ENCODE data around the gene MEF2C.

Gene MEF2C

DNA sequence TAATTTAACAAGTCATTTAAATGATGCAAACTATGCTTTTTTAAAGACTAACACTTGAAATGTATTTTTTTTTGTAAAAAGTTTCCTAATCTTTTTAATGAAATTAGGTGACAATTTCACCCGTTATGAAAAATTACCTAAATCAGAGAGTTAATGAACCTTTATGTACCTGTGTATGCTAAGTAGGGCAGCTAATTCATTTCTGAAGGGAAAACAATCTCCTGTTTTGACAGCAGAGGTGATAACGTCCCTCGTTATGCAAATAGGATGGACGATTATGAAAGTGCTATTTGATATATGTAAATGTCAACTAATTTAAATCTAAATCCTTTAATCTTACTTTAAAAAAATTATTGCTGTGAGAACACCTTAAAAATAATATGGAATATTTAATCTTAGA is 58.8 kb downstream of the MEF2C start:
- Histone ChIP-seq H3K9me3 (ENCODE audit: control insufficient read depth, insufficient read depth, low read length) (no peaks in the 10 kb centered on the region), H3K4me3 (ENCODE audit: low read depth, low read length) (no peak overlapping the region), H3K36me3 (ENCODE audit: control insufficient read depth, insufficient read depth, low read length) (no peaks in the 10 kb centered on the region), H3K9ac (ENCODE audit: low read depth, low read length) (no peak overlapping the region), H3K27me3 (ENCODE audit: control insufficient read depth, insufficient read depth, low read length) (no peaks in the 10 kb centered on the region), H3K4me1 (ENCODE audit: control insufficient read depth, insufficient read depth, low read length) (peaks cover 7% of the 10 kb centered on the region)

- H3K36me3 ChIP-seq (ENCODE audit: control insufficient read depth, insufficient read depth, low read length): no peaks in the 10 kb centered on the region
- H3K9ac ChIP-seq (ENCODE audit: low read depth, low read length): no peak overlapping the region
- peaks cover 7% of the 10 kb centered on the region for H3K4me1 ChIP-seq (ENCODE audit: control insufficient read depth, insufficient read depth, low read length)
- H3K4me3 ChIP-seq (ENCODE audit: low read depth, low read length): no peak overlapping the region
- no peaks in the 10 kb centered on the region for H3K9me3 ChIP-seq (ENCODE audit: control insufficient read depth, insufficient read depth, low read length)
- no peaks in the 10 kb centered on the region for H3K27me3 ChIP-seq (ENCODE audit: control insufficient read depth, insufficient read depth, low read length)
These were observed 59.8 kb downstream of the MEF2C start for GRCh38 chr5:88823201-88823600.

DNA sequence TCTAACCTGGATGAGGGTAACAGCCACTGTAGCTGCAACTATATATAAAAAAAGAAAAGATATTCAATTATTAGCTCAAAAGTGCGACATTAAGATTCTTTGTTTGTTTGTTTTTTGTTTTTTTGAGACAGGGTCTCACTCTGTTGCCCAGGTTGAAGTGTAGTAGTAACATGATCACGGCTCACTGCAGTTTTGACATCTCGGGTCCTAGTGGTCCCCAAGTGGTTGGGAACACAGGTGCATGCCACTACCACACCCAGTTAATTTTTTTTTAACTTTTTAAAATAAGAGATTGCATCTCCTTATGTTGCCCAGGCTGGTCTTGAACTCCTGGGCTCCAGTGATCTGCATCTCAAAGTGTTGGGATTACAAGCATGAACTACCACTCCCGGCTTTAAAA is 61.8 kb downstream of the MEF2C start:
- H3K27me3 ChIP-seq (ENCODE audit: control insufficient read depth, insufficient read depth, low read length): no peaks in the 10 kb centered on the region
- no peak overlapping the region for H3K9ac ChIP-seq (ENCODE audit: low read depth, low read length)
- H3K4me1 ChIP-seq (ENCODE audit: control insufficient read depth, insufficient read depth, low read length): no peaks in the 10 kb centered on the region
- H3K9me3 ChIP-seq (ENCODE audit: control insufficient read depth, insufficient read depth, low read length): no peaks in the 10 kb centered on the region
- no peak overlapping the region for H3K4me3 ChIP-seq (ENCODE audit: low read depth, low read length)
- H3K36me3 ChIP-seq (ENCODE audit: control insufficient read depth, insufficient read depth, low read length): no peaks in the 10 kb centered on the region

GRCh38 chr5:88820581-88820980 is 62.4 kb downstream of the MEF2C start:
- Histone ChIP-seq H3K4me1 (ENCODE audit: control insufficient read depth, insufficient read depth, low read length) (no peaks in the 10 kb centered on the region), H3K27me3 (ENCODE audit: control insufficient read depth, insufficient read depth, low read length) (no peaks in the 10 kb centered on the region), H3K9me3 (ENCODE audit: control insufficient read depth, insufficient read depth, low read length) (no peaks in the 10 kb centered on the region), H3K4me3 (ENCODE audit: low read depth, low read length) (no peak overlapping the region), H3K9ac (ENCODE audit: low read depth, low read length) (no peak overlapping the region), H3K36me3 (ENCODE audit: control insufficient read depth, insufficient read depth, low read length) (no peaks in the 10 kb centered on the region)

- Histone ChIP-seq H3K4me1 (ENCODE audit: control insufficient read depth, insufficient read depth, low read length) (peaks cover 6% of the 10 kb centered on the region), H3K4me3 (ENCODE audit: low read depth, low read length) (no peak overlapping the region), H3K36me3 (ENCODE audit: control insufficient read depth, insufficient read depth, low read length) (no peaks in the 10 kb centered on the region), H3K27me3 (ENCODE audit: control insufficient read depth, insufficient read depth, low read length) (no peaks in the 10 kb centered on the region), H3K9me3 (ENCODE audit: control insufficient read depth, insufficient read depth, low read length) (no peaks in the 10 kb centered on the region), H3K9ac (ENCODE audit: low read depth, low read length) (no peak overlapping the region)
These were observed 63.5 kb downstream of the MEF2C start for GRCh38 chr5:88819301-88819999.

DNA sequence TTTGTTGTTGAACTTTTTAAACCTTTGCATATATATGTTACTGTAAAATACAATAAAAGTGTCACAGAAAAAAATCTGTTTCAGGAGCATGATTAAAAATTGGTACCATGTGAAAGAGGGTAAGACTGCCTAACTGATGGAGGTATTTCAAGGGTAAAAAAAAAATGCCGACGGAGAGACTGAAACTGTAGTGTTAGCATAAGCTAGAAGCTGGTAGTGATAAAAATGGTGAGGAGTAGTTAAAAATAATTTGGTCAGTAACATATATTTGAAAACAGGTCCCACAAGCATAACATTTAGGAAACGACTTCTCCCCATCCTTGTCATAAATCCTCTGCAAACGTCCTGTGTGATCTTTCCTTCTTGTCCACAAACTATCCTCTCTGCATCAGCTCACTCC is 64.7 kb downstream of the MEF2C start:
- no peaks in the 10 kb centered on the region for H3K9me3 ChIP-seq (ENCODE audit: control insufficient read depth, insufficient read depth, low read length)
- peaks cover 10% of the 10 kb centered on the region for H3K4me1 ChIP-seq (ENCODE audit: control insufficient read depth, insufficient read depth, low read length)
- H3K27me3 ChIP-seq (ENCODE audit: control insufficient read depth, insufficient read depth, low read length): no peaks in the 10 kb centered on the region
- no peaks in the 10 kb centered on the region for H3K36me3 ChIP-seq (ENCODE audit: control insufficient read depth, insufficient read depth, low read length)
- no peak overlapping the region for H3K4me3 ChIP-seq (ENCODE audit: low read depth, low read length)
- no peak overlapping the region for H3K9ac ChIP-seq (ENCODE audit: low read depth, low read length)

DNA sequence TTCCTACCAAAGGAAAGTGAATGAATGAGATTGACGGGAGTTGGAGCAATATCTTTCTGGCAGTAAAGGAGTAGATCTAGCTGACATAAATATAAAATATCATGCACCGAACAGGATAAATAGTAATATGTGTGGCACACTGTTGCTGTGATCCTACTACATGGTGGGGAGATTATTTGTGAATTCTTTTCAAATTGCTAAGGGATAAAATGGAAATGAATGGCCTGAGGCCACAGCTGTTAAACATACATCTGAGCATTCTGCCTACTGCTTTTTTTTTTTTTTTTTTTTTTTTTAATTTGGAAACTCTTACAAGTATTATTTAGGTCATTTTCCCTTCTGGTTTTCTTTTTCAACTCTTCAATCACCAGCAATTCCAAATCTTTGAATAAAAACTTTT is 66.8 kb downstream of the MEF2C start:
- Histone ChIP-seq H3K9ac (ENCODE audit: low read depth, low read length) (no peak overlapping the region), H3K9me3 (ENCODE audit: control insufficient read depth, insufficient read depth, low read length) (no peaks in the 10 kb centered on the region), H3K4me1 (ENCODE audit: control insufficient read depth, insufficient read depth, low read length) (peaks cover 10% of the 10 kb centered on the region), H3K36me3 (ENCODE audit: control insufficient read depth, insufficient read depth, low read length) (no peaks in the 10 kb centered on the region), H3K27me3 (ENCODE audit: control insufficient read depth, insufficient read depth, low read length) (no peaks in the 10 kb centered on the region), H3K4me3 (ENCODE audit: low read depth, low read length) (no peak overlapping the region)

- Histone ChIP-seq H3K36me3 (ENCODE audit: control insufficient read depth, insufficient read depth, low read length) (no peaks in the 10 kb centered on the region), H3K27me3 (ENCODE audit: control insufficient read depth, insufficient read depth, low read length) (no peaks in the 10 kb centered on the region), H3K9ac (ENCODE audit: low read depth, low read length) (no peak overlapping the region), H3K9me3 (ENCODE audit: control insufficient read depth, insufficient read depth, low read length) (no peaks in the 10 kb centered on the region), H3K4me1 (ENCODE audit: control insufficient read depth, insufficient read depth, low read length) (peaks cover 10% of the 10 kb centered on the region), H3K4me3 (ENCODE audit: low read depth, low read length) (no peak overlapping the region)
These were observed 67.8 kb downstream of the MEF2C start for GRCh38 chr5:88815050-88815789.

DNA sequence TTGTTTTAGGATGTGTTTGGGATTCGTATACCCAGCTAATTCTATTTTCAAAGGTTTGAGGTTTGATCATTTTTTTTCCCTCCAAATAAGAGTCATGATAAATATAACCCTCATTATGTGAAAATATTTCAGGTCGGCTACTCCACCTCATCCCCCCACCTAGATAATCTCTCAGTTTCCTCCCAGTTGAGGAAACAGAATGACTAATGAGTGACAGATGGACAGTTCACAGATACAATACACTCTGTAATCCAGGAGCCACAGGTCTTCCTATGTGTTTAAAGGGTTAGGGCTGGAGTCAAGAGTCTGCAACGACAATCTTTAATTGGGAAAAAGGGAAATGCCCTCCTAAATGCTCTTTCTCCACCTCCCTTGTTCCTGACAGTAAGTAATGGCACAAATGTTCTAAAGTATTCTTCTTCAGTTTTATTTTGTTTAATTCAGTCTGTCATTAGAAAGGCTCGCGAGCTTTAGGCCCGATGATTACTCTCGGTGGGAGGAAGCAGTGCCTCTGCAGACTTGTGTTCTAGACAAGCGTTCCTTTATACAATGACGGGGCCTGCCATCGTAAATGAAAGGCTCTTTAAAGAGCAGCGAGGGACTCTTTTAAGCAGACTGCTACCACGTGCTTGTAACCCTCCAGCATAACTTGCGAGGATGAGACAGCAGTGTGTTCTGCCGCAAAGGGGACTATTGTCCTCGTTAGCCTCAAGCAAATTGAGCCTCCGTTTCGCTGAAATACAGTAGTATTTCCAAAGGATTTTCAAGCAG is 69.0 kb downstream of the MEF2C start:
- H3K4me3 ChIP-seq (ENCODE audit: low read depth, low read length): no peak overlapping the region
- no peaks in the 10 kb centered on the region for H3K9me3 ChIP-seq (ENCODE audit: control insufficient read depth, insufficient read depth, low read length)
- no peaks in the 10 kb centered on the region for H3K27me3 ChIP-seq (ENCODE audit: control insufficient read depth, insufficient read depth, low read length)
- no peaks in the 10 kb centered on the region for H3K36me3 ChIP-seq (ENCODE audit: control insufficient read depth, insufficient read depth, low read length)
- H3K4me1 ChIP-seq (ENCODE audit: control insufficient read depth, insufficient read depth, low read length): peaks cover 10% of the 10 kb centered on the region
- no peak overlapping the region for H3K9ac ChIP-seq (ENCODE audit: low read depth, low read length)

DNA sequence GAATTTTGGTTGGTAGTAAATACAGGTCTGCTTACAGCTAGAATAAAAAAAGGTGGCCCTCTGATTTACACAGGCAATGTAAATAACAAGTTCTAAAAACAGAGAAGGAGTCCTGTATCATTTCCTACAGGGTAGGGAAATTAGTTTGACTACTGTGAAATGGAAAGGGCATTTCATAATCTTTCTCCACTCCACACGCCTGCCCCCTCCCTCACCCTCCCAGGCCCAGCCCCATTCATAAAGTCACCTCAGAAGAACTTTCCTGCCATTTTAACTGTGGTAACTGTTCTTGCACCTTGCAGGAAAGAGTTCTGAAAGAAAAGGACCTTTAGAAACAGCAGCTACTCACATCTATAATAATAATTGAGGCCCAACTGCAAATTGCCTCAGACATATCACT is 69.7 kb downstream of the MEF2C start:
- no peaks in the 10 kb centered on the region for H3K36me3 ChIP-seq (ENCODE audit: control insufficient read depth, insufficient read depth, low read length)
- H3K4me3 ChIP-seq (ENCODE audit: low read depth, low read length): no peak overlapping the region
- no peak overlapping the region for H3K9ac ChIP-seq (ENCODE audit: low read depth, low read length)
- H3K27me3 ChIP-seq (ENCODE audit: control insufficient read depth, insufficient read depth, low read length): no peaks in the 10 kb centered on the region
- no peaks in the 10 kb centered on the region for H3K9me3 ChIP-seq (ENCODE audit: control insufficient read depth, insufficient read depth, low read length)
- peaks cover 10% of the 10 kb centered on the region for H3K4me1 ChIP-seq (ENCODE audit: control insufficient read depth, insufficient read depth, low read length)

DNA sequence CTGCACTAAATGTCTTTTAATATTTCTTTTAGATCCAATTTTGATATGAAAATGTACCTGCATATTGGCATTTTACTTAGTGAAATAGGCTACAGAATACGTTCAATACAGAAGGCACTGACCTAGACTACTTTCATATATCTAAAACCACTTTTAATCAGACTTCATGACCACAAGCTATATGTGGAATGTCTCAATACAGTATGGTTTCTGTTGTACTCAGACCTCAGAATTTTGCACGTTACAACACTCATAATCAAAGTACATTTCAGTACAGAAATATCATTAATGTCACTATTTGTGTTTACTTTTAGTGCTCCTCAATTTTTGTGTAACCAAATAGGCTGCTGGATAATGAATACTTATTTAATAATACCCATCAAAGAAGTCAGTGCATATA is 74.8 kb downstream of the MEF2C start:
- Histone ChIP-seq H3K4me3 (ENCODE audit: low read depth, low read length) (no peak overlapping the region), H3K36me3 (ENCODE audit: control insufficient read depth, insufficient read depth, low read length) (no peaks in the 10 kb centered on the region), H3K9me3 (ENCODE audit: control insufficient read depth, insufficient read depth, low read length) (no peaks in the 10 kb centered on the region), H3K4me1 (ENCODE audit: control insufficient read depth, insufficient read depth, low read length) (no peaks in the 10 kb centered on the region), H3K27me3 (ENCODE audit: control insufficient read depth, insufficient read depth, low read length) (no peaks in the 10 kb centered on the region), H3K9ac (ENCODE audit: low read depth, low read length) (no peak overlapping the region)

DNA sequence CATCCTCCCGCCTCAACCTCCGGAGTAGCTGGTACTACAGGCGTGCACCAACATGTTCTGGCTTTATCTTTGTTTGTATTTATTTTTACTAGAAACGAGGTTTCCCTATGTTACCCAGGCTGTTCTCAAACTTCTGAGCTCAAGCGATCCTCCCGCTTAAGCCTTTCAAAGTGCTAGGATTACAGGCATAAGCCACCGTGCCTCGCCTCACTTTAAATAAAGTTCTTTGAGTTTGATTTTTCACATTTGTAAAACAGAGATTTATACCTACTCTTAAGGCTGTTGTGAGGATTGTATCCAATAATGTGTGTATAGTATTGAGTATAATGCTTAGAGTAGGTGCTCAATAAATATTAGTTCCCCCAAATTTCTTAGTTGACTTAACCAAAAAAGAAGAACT is 75.7 kb downstream of the MEF2C start:
- H3K9ac ChIP-seq (ENCODE audit: low read depth, low read length): no peak overlapping the region
- no peaks in the 10 kb centered on the region for H3K36me3 ChIP-seq (ENCODE audit: control insufficient read depth, insufficient read depth, low read length)
- no peaks in the 10 kb centered on the region for H3K4me1 ChIP-seq (ENCODE audit: control insufficient read depth, insufficient read depth, low read length)
- no peak overlapping the region for H3K4me3 ChIP-seq (ENCODE audit: low read depth, low read length)
- no peaks in the 10 kb centered on the region for H3K27me3 ChIP-seq (ENCODE audit: control insufficient read depth, insufficient read depth, low read length)
- no peaks in the 10 kb centered on the region for H3K9me3 ChIP-seq (ENCODE audit: control insufficient read depth, insufficient read depth, low read length)
